GM21447 (cell line): ENCODE results near the gene ADGRL3.
"Not testable (repeated sequence)": the region's sequence is repeated elsewhere in the genome, so short reads cannot be mapped to it uniquely, and the experiment has no call there.

ENCODE experiments used
- ATAC-seq: cut with Tn5 transposase; IDR thresholded peaks from one replicate; pipeline ENCODE4 v1.9.1; 2021; ENCODE audit not compliant: unreplicated experiment

Gene ADGRL3

GRCh38 chr4:61204353-61205060 lies 4.4 kb downstream of the ADGRL3 start:
- no peak for ATAC-seq

DNA sequence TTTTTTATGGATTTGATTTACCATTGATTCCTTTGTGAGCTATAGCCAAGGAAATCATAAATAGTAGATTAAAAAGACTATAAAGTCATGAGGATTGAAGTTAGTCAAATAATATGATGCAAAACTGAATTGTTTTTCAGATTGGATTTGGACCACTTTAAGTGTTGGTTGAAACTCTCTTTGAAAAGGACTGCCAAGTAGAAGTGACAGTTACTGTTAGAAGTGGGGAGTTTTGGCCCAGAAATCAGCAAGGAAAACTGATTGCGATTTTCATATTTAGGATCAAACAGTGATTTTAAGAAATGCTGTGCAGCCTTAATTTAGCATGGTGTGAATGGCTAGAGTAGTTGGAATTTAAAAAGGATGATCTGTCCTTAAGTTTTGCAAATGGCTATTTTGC lies 4.9 kb downstream of the ADGRL3 start:
- ATAC-seq, result no peak

GRCh38 chr4:61207156-61207555 lies 7.0 kb downstream of the ADGRL3 start:
- ATAC-seq, result not testable (repeated sequence)

- ATAC-seq, result no peak
Measured at GRCh38 chr4:61210186-61210939, 10.2 kb downstream of the ADGRL3 start.

- ATAC-seq, result no peak
Measured at GRCh38 chr4:61211781-61212180, 11.7 kb downstream of the ADGRL3 start.

DNA sequence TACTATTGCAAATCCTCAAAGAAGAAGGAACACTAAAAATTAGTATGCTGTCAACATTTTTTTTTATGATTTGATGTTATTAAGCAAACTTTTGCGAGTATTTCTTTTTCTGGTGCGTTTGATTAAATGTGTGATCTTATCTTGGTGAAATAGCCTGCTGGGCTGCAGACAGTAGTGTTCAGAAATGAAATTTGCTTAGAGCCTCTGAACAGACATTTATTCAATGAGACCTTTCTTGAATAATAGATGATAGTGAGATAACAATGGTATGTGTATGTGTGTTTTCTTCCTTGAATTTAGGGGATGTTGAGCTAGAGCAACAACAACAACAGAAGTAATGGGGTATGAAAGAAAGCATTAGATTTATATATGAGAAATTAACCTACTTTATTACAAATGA lies 12.7 kb downstream of the ADGRL3 start:
- no peak for ATAC-seq

DNA sequence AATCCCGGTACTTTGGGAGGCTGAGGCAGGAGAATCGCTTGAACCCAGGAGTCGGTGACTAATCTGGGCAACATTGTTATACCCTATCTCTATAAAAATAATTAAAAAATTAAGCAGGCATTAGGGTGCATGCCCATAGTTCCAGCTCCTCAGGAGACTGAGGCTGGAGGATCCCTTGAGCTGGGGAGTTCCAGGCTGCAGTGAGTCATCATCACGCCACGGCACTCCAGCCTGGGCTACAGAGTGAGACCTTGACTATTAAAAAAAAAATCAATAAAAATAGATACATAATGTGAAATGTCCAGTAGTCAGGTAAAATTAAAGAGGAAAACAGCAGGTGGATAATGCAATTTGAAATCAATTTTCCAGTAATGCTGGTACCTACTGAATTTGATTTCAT lies 14.6 kb downstream of the ADGRL3 start:
- no peak for ATAC-seq

GRCh38 chr4:61217222-61217621 lies 17.1 kb downstream of the ADGRL3 start:
- no peak for ATAC-seq

DNA sequence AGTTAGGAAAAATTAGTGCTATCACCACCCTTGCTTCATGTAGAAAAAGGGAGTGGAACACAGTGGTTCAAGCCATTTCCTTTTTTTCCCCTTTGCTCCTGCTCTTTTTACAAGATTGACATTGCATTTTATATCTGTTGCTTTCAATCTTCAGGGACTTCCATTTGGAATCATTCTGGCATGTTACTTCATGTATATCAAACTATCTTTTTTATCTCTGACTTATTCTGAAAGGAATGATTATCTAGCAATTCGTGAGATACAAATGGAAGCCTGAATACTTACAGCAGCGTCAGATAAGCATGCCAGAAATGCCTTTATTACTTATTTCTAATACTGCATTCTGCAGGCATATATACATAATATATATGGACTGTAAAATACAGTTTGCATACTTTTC lies 20.4 kb downstream of the ADGRL3 start:
- ATAC-seq, result no peak

- ATAC-seq, result no peak
Measured at GRCh38 chr4:61223385-61223784, 23.3 kb downstream of the ADGRL3 start.

- ATAC-seq, result no peak
Measured at GRCh38 chr4:61224573-61224972, 24.4 kb downstream of the ADGRL3 start.

DNA sequence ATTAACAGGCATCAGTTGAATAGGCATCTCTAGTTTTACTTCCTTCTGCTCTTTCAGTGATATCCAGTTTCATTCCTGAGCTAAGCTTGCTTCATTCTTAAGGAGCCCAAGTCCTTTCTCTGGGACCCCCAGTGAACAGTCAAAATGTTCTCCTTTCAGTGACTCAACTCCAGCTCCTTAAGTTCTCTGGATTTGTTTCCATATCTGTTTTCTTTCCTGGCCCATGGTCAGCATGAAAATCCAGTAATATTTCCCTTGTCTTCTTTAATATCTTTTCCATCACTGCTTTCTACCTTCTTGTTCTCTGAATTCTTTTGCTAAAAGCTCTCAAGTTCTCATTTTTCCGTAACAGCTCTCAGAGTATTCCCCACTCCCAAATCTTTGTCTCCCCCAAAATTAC lies 25.5 kb downstream of the ADGRL3 start:
- ATAC-seq, result no peak

GRCh38 chr4:61231421-61231820 lies 31.3 kb downstream of the ADGRL3 start:
- no peak for ATAC-seq

GRCh38 chr4:61239250-61239649 lies 39.1 kb downstream of the ADGRL3 start:
- no peak for ATAC-seq

DNA sequence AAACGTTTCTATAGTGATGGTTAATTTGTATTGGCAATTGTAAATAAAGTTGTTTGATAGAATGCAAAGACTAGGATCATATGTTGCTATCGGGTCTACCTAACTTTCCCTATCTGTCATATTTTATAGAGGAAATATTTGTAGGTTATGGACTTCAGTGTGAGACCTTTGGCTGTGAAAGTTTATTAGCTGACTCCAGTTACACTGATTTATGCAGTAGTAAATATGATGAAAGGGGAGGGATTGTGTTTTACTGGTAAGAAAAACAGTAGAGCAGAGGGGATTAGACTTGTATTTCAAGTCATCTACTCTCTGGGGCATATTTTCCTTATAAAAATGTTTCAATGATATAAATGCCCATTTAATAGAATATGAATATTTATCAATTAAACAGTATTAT lies 43.8 kb downstream of the ADGRL3 start:
- no peak for ATAC-seq

DNA sequence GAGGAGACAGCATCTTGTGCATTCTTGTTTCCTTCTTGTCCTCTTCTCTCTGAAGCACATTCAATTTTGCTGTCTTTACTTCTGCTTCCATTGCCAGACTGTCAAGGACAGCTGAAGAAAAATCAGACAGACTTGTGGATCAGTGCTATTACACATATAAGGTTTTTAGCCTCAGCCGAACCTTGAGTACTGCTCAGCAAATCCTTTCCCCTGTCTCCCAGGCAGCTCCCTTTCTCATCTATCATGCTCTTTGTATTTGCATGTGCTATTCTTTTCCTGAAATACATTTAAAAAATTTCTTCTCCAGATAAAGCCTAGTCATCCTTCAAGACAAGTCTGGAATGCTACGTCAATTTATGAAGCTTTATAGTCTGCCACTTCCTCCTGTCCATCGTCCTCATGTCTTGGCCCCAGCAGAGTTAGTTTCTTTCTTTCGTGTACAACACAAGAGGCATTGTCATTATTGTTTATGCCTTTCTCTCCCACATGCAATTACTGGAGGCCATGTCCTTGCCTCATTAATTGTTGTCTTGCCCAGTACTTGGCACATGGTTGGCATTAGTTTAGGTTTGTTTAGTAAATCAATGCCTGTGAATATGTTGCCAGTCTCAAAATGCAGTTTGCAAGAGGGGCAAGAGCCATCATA lies 45.1 kb downstream of the ADGRL3 start:
- ATAC-seq, result no peak

DNA sequence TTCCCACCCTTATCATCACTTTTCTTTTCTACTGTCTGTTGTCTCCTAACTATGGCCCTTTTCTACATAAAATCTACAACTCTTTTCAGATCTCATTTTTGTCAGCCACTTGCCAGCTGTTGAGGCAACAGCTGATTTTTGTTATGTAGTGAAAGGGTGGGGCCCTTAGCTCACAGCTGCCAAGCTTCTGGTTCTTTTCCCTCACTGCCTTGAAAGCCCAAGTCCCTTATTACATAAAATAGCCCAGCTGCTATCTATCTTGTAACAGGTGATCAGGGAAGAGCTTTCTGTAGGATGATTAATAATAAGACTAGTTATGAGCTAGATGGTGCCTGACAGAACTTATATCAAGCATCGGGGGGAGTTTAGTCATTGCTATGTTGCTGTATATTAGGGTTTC lies 45.9 kb downstream of the ADGRL3 start:
- no peak for ATAC-seq

GRCh38 chr4:61248705-61249104 lies 48.6 kb downstream of the ADGRL3 start:
- no peak for ATAC-seq

GRCh38 chr4:61251129-61251528 lies 51.0 kb downstream of the ADGRL3 start:
- ATAC-seq, result no peak

DNA sequence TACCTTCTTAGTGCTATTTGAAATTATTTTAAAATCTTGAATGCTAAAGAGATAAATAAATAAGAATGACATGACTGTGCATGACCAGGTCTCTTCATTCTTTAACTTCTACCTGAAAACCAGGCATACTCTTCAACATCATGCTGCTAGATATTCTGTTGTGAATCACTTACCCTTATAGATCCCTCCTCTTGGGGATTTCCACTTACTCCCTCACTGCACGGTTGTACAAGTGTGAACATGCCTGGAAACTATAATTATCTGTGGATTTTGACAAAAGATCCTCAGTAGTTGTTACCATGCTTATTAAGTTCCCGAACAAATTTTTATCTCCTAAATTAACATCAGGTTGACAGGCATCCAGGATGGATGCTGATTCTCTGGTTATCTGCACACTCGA lies 54.3 kb downstream of the ADGRL3 start:
- ATAC-seq, result no peak

DNA sequence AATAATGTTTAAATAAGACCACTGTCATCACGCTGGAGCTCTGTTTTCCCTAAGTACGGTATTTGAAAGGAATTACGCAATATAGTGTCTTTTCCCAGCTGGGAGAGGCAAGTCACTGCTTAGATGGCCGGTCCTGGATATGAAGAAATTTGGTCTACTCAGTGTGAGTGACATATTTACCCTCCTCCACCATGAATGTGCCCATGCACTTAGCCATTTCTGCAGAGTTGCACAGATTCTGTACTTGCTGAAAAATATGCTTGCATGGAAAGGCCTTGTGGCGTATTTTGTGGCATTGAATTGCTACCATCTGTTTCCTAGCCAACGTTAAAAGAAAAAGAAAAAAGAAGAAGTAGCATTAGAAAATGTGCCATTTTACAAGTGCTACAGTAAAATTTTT lies 73.1 kb downstream of the ADGRL3 start:
- ATAC-seq, result no peak

- ATAC-seq, result no peak
Measured at GRCh38 chr4:61274286-61274685, 74.2 kb downstream of the ADGRL3 start.
